ENCODE measurements around the gene G3BP2.

- no peak for TF ChIP-seq POLR2A (IDR thresholded peaks at IDR 0.05)
- no peak for TF ChIP-seq CTCF (IDR thresholded peaks at IDR 0.05)
These were observed 32.2 kb upstream of the G3BP2 start for GRCh38 chr4:75705198-75705977.

Measured in esophagus squamous epithelium (tissue), 4 donors.